Astrocyte (in vitro differentiated cells and primary cell): Measurements from ENCODE around the gene MRFAP1.

ENCODE experiments used
- EZH2 ChIP-seq: IDR thresholded peaks from 2 replicates; pipeline ENCODE4 v1.6.1; 2012; ENCODE audit warnings: mild to moderate bottlenecking, low read length, inconsistent platforms; ENCODE audit not compliant: insufficient read depth
- TF ChIP-seq, protein P1 (sequence below): IDR thresholded peaks from 2 replicates; pipeline ENCODE4 v1.5.1; 2011; ENCODE audit warnings: low read depth, mild to moderate bottlenecking, inconsistent platforms, low read length, moderate library complexity; ENCODE audit not compliant: insufficient read depth

DNA sequence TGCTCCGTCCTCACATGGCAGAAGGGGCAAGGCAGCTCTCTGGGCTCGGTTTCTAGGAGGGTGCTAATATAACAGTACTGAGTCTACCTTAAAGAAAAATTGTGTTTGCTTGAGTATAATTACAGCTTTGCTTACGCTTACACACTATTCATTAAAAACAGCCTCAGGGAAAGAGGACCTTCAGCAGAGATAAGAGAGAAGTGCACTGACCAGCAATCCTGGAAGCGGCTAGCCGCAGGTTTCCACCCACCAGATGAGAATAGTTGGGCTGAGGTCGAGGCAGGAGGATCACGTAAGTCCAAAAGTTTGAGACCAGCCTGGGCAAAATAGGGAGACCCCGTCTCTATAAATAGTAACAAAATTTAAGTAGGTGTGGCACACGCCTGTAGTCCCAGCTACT lies 15.2 kb upstream of the MRFAP1 start:
- TF ChIP-seq, protein P1, sequence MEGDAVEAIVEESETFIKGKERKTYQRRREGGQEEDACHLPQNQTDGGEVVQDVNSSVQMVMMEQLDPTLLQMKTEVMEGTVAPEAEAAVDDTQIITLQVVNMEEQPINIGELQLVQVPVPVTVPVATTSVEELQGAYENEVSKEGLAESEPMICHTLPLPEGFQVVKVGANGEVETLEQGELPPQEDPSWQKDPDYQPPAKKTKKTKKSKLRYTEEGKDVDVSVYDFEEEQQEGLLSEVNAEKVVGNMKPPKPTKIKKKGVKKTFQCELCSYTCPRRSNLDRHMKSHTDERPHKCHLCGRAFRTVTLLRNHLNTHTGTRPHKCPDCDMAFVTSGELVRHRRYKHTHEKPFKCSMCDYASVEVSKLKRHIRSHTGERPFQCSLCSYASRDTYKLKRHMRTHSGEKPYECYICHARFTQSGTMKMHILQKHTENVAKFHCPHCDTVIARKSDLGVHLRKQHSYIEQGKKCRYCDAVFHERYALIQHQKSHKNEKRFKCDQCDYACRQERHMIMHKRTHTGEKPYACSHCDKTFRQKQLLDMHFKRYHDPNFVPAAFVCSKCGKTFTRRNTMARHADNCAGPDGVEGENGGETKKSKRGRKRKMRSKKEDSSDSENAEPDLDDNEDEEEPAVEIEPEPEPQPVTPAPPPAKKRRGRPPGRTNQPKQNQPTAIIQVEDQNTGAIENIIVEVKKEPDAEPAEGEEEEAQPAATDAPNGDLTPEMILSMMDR = no peak
- TF ChIP-seq EZH2 = no peak
